ENCODE measurements around the gene ARHGAP18.

The ARHGAP18 gene

DNA sequence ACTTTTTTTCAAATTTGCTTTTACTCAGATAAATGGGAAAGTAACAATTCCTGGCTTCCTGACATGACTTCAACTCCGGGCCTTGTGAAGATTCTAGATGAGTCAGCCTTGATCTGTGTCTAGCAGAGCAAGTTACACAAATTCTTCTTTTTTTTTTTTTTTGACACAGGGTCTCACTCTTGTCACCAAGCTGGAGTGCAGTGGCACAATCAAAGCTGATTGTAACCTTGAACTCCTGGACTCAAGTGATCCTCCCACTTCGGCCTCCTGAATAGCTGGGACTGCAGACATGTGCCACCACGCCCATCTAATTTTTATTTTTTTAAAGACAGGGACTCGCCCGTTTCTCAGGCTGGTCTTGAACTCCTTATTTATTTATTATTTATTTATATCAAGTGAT lies 7.3 kb upstream of the ARHGAP18 start:
- FAIRE-seq (no peak), DNase-seq (ENCODE audit: insufficient read length) (no peak)
- TF ChIP-seq TAF1 (IDR thresholded peaks at IDR 0.05; ENCODE audit: borderline replicate concordance, low read depth, low read length) (no peak), POLR2AphosphoS5 (IDR thresholded peaks at IDR 0.05; ENCODE audit: low read depth, low read length) (no peak), POLR2A (IDR thresholded peaks at IDR 0.05; ENCODE audit: low read depth, low read length) (no peak)

DNA sequence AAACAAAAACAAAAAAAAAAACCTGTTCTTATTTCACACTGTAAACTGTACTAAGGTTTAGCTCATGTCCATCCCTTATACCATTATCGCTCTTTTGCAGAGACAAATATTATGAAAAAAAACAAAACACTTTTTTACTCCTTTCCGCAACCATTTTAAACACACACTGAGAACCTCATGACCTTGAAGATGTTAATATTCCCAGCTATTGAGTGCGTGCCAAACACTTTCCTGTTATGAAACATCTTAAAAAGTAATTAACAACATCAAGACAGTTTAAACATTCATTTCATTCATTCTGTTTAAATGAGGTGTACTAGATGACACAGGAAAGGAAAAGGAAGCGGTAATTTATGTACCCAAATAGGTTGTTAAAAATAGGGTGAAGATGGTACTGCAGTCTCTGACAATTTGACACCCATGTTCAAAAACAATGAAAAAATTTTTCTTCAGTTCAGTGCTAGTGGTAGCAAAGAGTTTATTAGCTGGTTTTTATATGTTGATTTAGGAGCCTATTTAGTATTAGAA lies 3.9 kb upstream of the ARHGAP18 start:
- TF ChIP-seq TAF1 (IDR thresholded peaks at IDR 0.05; ENCODE audit: borderline replicate concordance, low read depth, low read length) (no peak), POLR2A (IDR thresholded peaks at IDR 0.05; ENCODE audit: low read depth, low read length) (no peak), POLR2AphosphoS5 (IDR thresholded peaks at IDR 0.05; ENCODE audit: low read depth, low read length) (no peak)
- FAIRE-seq: no peak
- no peak for DNase-seq (ENCODE audit: insufficient read length)

DNA sequence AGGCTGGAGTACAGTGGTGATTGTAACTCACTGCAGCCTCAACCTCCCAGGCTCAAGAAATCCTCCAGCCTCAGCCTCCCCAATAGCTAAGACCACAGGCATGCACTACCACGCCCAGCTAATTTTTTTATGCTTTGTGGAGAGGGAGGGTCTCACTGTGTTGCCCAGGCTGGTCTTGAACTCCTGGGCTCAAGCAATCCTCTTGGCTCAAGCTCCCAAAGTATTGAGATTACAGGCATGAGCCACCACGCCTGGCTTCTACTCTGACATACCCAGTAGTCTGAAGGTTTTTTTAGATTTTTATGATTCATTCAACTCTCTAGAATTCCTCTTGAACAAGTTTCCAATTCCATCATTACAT lies 1.3 kb upstream of the ARHGAP18 start:
- DNase-seq (ENCODE audit: insufficient read length) (no peak), FAIRE-seq (no peak)
- no peak for TF ChIP-seq POLR2AphosphoS5 (IDR thresholded peaks at IDR 0.05; ENCODE audit: low read depth, low read length)
- TF ChIP-seq POLR2A (IDR thresholded peaks at IDR 0.05; ENCODE audit: low read depth, low read length): no peak
- no peak for TF ChIP-seq TAF1 (IDR thresholded peaks at IDR 0.05; ENCODE audit: borderline replicate concordance, low read depth, low read length)

DNA sequence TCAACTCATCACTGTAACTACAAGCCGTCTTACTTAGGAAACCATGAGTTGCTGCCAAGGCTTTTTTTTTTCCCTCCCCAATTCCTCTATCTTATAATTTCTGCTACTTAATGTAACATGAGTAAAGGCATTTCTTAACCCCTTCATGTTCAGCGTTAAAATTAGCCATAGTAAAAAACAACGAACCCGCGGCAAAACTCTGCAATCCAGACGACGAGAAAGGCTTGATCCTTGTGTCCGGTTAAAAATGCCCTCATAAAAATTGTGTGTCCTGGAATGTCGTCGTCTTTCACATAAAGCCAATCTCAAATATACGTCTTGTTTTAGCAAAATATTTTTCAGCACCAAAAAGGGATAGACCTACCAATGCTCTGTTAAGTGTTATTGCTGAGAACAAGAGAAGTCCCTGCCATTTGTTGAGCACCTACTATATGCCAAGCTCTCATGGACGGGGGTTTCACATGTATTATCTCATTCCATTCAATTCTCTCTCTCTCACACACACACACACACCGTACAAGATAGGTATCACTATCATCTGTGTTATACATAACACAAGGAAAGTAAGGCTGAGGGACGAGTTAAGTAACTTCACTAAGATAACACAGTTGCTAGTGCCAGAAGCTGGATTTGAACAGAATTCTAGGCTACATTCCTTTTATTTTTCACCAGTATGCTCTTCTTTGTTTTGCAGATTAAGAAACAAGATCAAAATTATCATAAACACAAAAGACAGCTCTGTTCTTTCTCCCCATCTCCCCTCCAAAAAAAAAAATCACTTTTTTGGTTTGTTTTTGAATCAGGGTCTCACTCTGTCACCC lies 683 bp upstream of the ARHGAP18 start:
- TF ChIP-seq POLR2AphosphoS5 (IDR thresholded peaks at IDR 0.05; ENCODE audit: low read depth, low read length): no peak
- 0 out of 2 replicates have a peak, but pooled peaks have one; percentile 2 for TF ChIP-seq TAF1 (IDR thresholded peaks at IDR 0.05; ENCODE audit: borderline replicate concordance, low read depth, low read length)
- DNase-seq (ENCODE audit: insufficient read length) (no peak), FAIRE-seq (no peak)

DNA sequence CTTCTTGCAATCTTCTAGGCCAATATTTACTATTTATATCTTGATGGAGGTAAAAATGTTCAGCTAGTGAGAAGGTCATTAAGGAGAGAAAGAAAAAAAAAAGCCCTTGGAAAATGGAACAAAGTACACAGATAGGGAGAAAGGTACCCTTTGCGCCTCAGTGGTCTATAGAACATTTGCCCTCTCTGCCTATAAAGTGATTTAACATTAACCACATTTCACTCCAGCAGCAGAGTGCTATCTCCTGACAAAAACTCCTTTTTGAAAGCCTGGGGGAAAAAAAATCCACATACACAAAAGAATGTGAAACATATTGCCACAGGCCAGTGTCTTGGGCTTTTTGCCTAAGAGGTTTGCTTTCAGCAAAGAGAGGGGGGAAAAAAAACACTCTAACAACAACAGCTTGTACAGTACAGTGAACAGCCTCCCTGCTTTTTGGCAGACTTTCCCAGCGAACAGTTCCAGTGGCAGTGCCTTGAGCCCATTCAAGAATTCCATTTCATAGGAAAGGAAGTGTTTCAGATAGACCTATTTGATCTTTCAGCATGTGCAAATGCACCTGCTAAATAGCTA lies 695 bp downstream of the ARHGAP18 start:
- TF ChIP-seq POLR2AphosphoS5 (IDR thresholded peaks at IDR 0.05; ENCODE audit: low read depth, low read length) (no peak; the same call in 1 of the 2 replicates), POLR2A (IDR thresholded peaks at IDR 0.05; ENCODE audit: low read depth, low read length) (no peak), TAF1 (IDR thresholded peaks at IDR 0.05; ENCODE audit: borderline replicate concordance, low read depth, low read length) (no peak)
- DNase-seq (ENCODE audit: insufficient read length) (no peak), FAIRE-seq (no peak)

DNA sequence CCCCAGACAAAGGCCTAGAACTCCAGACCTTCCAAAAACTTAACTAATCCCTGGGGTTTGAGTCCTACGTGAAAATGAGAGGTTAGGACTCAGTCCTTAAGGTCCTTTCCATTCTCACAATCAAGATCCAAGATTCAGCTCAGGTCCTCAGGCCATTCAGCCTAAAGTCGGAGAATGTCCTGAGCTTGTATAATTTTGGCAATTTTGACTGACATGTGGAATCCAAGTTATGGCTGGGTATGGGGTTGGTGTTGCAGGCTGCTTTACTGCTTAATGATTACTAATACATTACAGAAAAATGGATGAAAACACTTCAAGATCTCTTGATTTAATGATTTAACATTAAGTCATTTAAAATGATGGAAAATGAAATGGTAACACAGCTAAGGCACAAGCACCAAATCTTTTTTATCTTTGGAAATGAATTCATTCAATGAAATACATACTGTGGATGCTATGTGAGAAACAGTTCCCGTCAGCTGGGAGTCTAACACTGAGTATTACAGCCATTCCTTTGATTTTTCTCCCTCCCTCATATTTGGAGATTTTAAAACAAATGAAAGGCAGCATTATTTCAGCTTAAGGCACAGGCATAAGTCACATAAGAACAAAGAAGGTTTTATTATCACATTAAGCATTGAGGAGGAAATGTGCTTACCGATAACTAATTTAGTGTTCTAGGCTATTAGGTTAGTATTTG lies 1.3 kb downstream of the ARHGAP18 start:
- DNase-seq (ENCODE audit: insufficient read length): no peak
- TF ChIP-seq TAF1 (IDR thresholded peaks at IDR 0.05; ENCODE audit: borderline replicate concordance, low read depth, low read length): no peak
- TF ChIP-seq POLR2A (IDR thresholded peaks at IDR 0.05; ENCODE audit: low read depth, low read length): no peak
- TF ChIP-seq POLR2AphosphoS5 (IDR thresholded peaks at IDR 0.05; ENCODE audit: low read depth, low read length): no peak
- FAIRE-seq: no peak

DNA sequence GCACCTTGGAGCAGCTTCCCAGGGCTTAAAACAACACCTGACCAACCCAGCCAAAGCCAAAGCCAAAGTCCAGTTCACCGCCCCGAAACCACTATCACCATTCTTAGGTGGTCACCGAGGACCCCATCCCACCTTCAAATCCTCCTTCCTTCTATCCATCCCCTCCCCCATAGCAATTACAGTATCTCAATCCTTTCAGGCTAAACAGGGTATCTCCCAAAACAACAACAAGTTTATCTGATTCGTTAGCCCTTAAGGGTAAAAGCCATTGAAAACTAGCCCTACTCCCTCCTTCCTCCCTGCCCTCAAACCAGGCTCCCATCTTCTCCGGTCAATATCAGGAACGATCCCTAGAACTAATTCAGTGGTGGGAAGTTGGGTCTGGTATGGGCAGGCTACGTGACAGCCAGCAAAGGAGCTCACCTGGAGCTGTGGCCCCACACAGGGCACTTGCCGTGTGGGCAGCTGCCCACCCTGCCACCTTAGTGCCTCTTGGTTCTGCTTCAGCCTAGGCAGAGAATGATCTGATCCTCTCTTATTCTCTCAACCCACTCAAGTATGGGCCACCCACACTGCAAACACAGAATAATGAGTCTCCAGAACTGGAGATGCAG lies 2.0 kb downstream of the ARHGAP18 start:
- FAIRE-seq: no peak
- TF ChIP-seq POLR2AphosphoS5 (IDR thresholded peaks at IDR 0.05; ENCODE audit: low read depth, low read length): no peak
- no peak for TF ChIP-seq POLR2A (IDR thresholded peaks at IDR 0.05; ENCODE audit: low read depth, low read length)
- no peak for TF ChIP-seq TAF1 (IDR thresholded peaks at IDR 0.05; ENCODE audit: borderline replicate concordance, low read depth, low read length)
- DNase-seq (ENCODE audit: insufficient read length): no peak

DNA sequence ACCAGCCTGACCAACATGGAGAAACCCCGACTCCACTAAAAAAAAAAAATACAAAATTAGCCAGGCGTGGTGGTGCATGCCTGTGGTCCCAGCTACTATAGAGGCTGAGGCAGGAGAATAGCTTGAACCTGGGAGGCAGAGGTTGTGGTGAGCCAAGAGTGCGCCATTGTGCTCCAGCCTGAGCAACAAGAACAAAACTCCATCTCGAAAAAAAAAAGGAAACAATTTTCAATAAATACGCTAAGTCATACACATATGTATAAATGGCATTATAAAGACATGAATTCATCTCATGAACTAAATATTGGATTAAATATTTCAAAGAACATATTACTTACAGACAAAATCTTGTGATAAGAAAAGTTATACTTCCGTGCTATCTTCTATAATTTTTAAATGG lies 2.9 kb downstream of the ARHGAP18 start:
- FAIRE-seq: no peak
- no peak for DNase-seq (ENCODE audit: insufficient read length)
- TF ChIP-seq POLR2AphosphoS5 (IDR thresholded peaks at IDR 0.05; ENCODE audit: low read depth, low read length) (no peak), TAF1 (IDR thresholded peaks at IDR 0.05; ENCODE audit: borderline replicate concordance, low read depth, low read length) (no peak), POLR2A (IDR thresholded peaks at IDR 0.05; ENCODE audit: low read depth, low read length) (no peak)

DNA sequence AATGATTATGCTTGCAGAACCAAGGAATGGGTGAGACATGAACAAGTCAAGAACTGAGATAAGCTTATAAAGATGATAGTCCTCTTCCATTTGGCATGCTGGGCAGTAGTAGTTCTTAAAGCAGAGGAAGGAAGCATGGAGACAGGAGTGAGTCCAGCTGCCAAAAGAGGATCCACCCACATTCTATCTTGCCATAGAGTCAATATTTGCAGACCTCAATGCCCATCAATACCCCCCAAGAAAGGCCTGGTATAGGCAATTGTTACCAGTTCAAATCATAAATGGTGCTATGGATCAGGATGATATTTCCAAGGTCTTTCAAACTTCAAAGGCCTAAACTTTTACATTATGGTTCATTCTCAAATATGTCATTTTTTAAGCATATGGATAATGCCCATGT lies 4.8 kb downstream of the ARHGAP18 start:
- FAIRE-seq: no peak
- DNase-seq (ENCODE audit: insufficient read length): no peak
- TF ChIP-seq POLR2AphosphoS5 (IDR thresholded peaks at IDR 0.05; ENCODE audit: low read depth, low read length): no peak
- TF ChIP-seq TAF1 (IDR thresholded peaks at IDR 0.05; ENCODE audit: borderline replicate concordance, low read depth, low read length): no peak
- no peak for TF ChIP-seq POLR2A (IDR thresholded peaks at IDR 0.05; ENCODE audit: low read depth, low read length)

DNA sequence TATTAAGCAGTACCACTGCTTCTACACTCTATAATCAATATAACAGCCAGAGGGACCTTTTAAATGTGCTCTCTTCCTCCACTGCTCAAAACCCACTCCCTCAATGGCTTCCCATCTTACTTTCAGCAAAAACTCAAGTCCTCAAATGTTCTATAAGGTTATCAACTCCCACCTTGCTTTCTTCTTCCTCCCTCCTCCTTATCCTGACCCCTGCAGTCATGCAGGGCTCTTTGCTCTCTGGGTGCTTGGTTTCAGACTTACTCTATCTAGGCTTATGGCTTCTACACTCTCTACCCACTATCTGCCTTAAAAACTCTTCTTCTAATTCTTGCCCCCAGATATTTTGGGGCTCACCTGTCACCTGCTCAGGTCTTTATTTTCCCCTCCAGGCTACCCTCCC lies 5.3 kb downstream of the ARHGAP18 start:
- FAIRE-seq (no peak), DNase-seq (ENCODE audit: insufficient read length) (no peak)
- TF ChIP-seq TAF1 (IDR thresholded peaks at IDR 0.05; ENCODE audit: borderline replicate concordance, low read depth, low read length) (no peak), POLR2AphosphoS5 (IDR thresholded peaks at IDR 0.05; ENCODE audit: low read depth, low read length) (no peak), POLR2A (IDR thresholded peaks at IDR 0.05; ENCODE audit: low read depth, low read length) (no peak)

Data from GM12892 (cell line).